Measurements from ENCODE around the gene LRTM2.

The LRTM2 gene

GRCh38 chr12:1820191-1820895 lies at the start of gene LRTM2:
LRTM2 (plus strand) TSS chr12:1820565; CDS start chr12:1828149, 7,584 bp downstream.
- no peak for DNase-seq

- DNase-seq = no peak
Measured at GRCh38 chr12:1773937-1774655, 46.3 kb upstream of the LRTM2 start.

- DNase-seq = no peak
Measured at GRCh38 chr12:1776170-1776921, 44.0 kb upstream of the LRTM2 start.

- no peak for DNase-seq
Measured at GRCh38 chr12:1777798-1778197, 42.6 kb upstream of the LRTM2 start.

- DNase-seq = no peak
Measured at GRCh38 chr12:1778911-1779310, 41.5 kb upstream of the LRTM2 start.

- no peak for DNase-seq
Measured at GRCh38 chr12:1779783-1780182, 40.6 kb upstream of the LRTM2 start.

GRCh38 chr12:1781772-1782171 lies 38.6 kb upstream of the LRTM2 start:
- DNase-seq = no peak

GRCh38 chr12:1782215-1782614 lies 38.1 kb upstream of the LRTM2 start:
- DNase-seq = no peak

GRCh38 chr12:1787714-1788113 lies 32.7 kb upstream of the LRTM2 start:
- no peak for DNase-seq

GRCh38 chr12:1790444-1790843 lies 29.9 kb upstream of the LRTM2 start:
- no peak for DNase-seq

GRCh38 chr12:1791104-1791841 lies 29.1 kb upstream of the LRTM2 start:
- peak; percentile 63 for DNase-seq

- DNase-seq = no peak
Measured at GRCh38 chr12:1792406-1792805, 28.0 kb upstream of the LRTM2 start.

GRCh38 chr12:1793426-1794210 lies 26.7 kb upstream of the LRTM2 start:
- DNase-seq = no peak

- no peak for DNase-seq
Measured at GRCh38 chr12:1794440-1795090, 25.8 kb upstream of the LRTM2 start.

GRCh38 chr12:1795221-1795784 lies 25.1 kb upstream of the LRTM2 start:
- no peak for DNase-seq

GRCh38 chr12:1795785-1796514 lies 24.4 kb upstream of the LRTM2 start:
- peak; percentile 94 for DNase-seq

- DNase-seq = no peak
Measured at GRCh38 chr12:1796515-1797010, 23.8 kb upstream of the LRTM2 start.

- DNase-seq = peak; percentile 54
Measured at GRCh38 chr12:1797011-1797901, 23.1 kb upstream of the LRTM2 start.

GRCh38 chr12:1797991-1798640 lies 22.2 kb upstream of the LRTM2 start:
- DNase-seq = no peak

Measured in right hindlimb (tissue), 1 donor.